Thyroid gland (tissue), 4 donors: Measurements from ENCODE around the gene SEMA4D. TPM values are rescaled to one million over a fixed set of nuclear protein-coding genes. Genes with fewer than 3 reads are reported as not detected.

Experiments used
- DNase-seq, 2 donors: peaks; one replicate each; pipeline ENCODE4 v3.0.0-alpha.2; 2019
- H3K27ac ChIP-seq, 3 donors: fragments of 200-600 bp; sonication (generic); 1 replicate in 2 of 3; 2 replicates in 1 of 3; pipeline ENCODE4 v1.5.1; 2016 to 2019; ENCODE audit warnings: mild to moderate bottlenecking in 1 of 3, moderate library complexity in 1 of 3
- H3K27me3 ChIP-seq: fragments of 200-600 bp; sonication (generic); one replicate; pipeline ENCODE4 v1.5.1; 2019
- H3K36me3 ChIP-seq, 2 donors: fragments of 200-600 bp; sonication (generic); one replicate each; pipeline ENCODE4 v1.5.1; 2016 to 2019
- H3K4me1 ChIP-seq, 2 donors: fragments of 200-600 bp; sonication (generic); one replicate each; pipeline ENCODE4 v1.5.1; 2017 to 2019
- H3K4me3 ChIP-seq, 3 donors: fragments of 200-600 bp; sonication (generic); replicated peaks in 1 of 3; 1 replicate in 2 of 3; 2 replicates in 1 of 3; pipeline ENCODE4 v1.5.1; 2016; ENCODE audit warnings: mild to moderate bottlenecking in 1 of 3
- H3K9me3 ChIP-seq: fragments of 200-600 bp; sonication (generic); one replicate; pipeline ENCODE4 v1.5.1; 2017
- CTCF ChIP-seq, 6 experiments: fragments of 200-600 bp in 3 of 6; fragments of 450-650 bp in 3 of 6; sonication (generic) in 3 of 6; IDR thresholded peaks; one replicate each; pipeline ENCODE4 v1.5.1; 2016 to 2019; ENCODE audit warnings: antibody characterized with exemption in 6 of 6, mild to moderate bottlenecking in 2 of 6, inconsistent platforms in 1 of 6, moderate library complexity in 1 of 6
- POLR2A ChIP-seq, 2 donors: fragments of 450-650 bp; IDR thresholded peaks; one replicate each; pipeline ENCODE4 v1.6.1; 2017; ENCODE audit warnings: antibody characterized with exemption in 2 of 2, mild to moderate bottlenecking in 2 of 2, moderate library complexity in 1 of 2
- WGBS, 2 donors: methylation state at CpG; one replicate each; pipeline ENCODE4 v1.1.5; 2017; 5-methylcytosine and 5-hydroxymethylcytosine counted together
- intact Hi-C: fragments of 100-400 bp; cut with DNase I; formaldehyde crosslinking; loops from one replicate; pipeline ENCODE4 v1.15.1; 2023
- total RNA-seq, 4 donors: library from RNA; depleted of rRNA; stranded (reverse); fragments of >200 nt; gene quantifications; one replicate each; pipeline ENCODE4 v1.2.3, GENCODE V29; 2016

SEMA4D gene
- total RNA-seq, 4 donors from 2014 or later: 19.9 to 29.6 (median 28.9) TPM

DNA sequence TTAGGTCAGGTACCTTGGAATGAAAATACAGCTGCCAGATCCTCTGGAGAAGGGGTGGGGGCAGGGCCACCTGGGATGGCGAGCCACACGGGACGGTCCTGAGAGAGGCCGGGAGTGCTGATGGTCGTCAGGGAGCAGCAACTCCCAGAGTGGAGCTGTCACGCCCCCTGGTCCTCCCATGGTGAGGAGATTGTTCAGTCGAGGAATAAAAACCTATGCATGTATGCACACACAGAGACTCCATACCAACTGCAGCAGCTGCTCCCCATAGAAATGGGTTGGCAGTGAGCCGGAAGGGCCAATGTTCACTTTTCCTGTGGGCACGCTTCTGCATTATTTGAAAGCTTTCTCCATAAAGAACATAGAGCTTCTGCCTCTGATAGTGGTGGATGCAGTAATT lies 45.2 kb upstream of the SEMA4D start:
- Histone ChIP-seq H3K4me1 (no peaks in the 10 kb centered on the region), H3K36me3 (no peaks in the 10 kb centered on the region), H3K9me3 (no peaks in the 10 kb centered on the region), H3K27me3 (no peaks in the 10 kb centered on the region), H3K27ac (no peak overlapping the region), H3K4me3 (no peak overlapping the region)
- TF ChIP-seq CTCF (IDR thresholded peaks at IDR 0.05) (no peak), POLR2A (IDR thresholded peaks at IDR 0.05) (no peak)
- 67 to 88% methylated on average over 4 to 9 of the region's 9 CpGs for WGBS, 2 donors
- no peak for DNase-seq
- intact Hi-C loops: loop anchor here (10.0 kb wide), 1 partner anchor 168 kb away; no protein-coding TSS in a partner anchor

DNA sequence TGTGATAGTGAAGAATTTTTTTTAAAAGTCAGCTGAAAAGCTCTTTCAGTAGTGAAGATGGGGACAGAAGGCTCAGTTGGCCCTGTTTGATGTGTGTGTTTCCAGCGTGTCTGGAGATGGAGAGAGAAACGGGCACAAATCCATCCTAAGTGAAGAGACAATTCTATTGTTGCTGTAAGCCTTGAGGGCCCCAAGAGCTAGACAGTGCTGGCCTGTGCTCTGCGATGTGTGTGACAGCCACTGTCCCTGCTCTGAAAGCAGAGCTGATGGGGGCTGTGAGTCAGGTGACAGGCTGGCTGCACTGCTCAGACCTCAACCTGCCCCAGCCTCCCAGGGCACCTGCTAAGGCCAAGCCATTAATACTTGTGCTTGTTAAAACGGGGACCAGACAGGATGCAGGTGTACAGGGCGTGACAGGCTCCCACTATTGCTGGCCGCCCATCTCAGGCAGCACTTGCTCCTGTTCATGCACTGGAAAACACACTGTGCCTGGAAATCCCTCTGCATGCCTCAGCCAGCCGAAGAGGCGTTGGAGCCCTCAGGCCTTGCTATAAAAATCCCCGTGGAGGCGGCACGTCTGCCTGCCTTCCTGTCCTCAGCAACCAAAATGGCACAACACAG lies 44.6 kb upstream of the SEMA4D start:
- Histone ChIP-seq H3K27ac (no peak overlapping the region), H3K4me1 (no peaks in the 10 kb centered on the region), H3K4me3 (no peak overlapping the region), H3K9me3 (no peaks in the 10 kb centered on the region), H3K36me3 (no peaks in the 10 kb centered on the region), H3K27me3 (no peaks in the 10 kb centered on the region)
- 61 to 78% methylated on average over 5 to 11 of the region's 11 CpGs for WGBS, 2 donors
- DNase-seq: no peak
- intact Hi-C loops: loop anchor here (10.0 kb wide), 1 partner anchor 168 kb away; no protein-coding TSS in a partner anchor
- no peak for TF ChIP-seq CTCF (IDR thresholded peaks at IDR 0.05)
- TF ChIP-seq POLR2A (IDR thresholded peaks at IDR 0.05): no peak

DNA sequence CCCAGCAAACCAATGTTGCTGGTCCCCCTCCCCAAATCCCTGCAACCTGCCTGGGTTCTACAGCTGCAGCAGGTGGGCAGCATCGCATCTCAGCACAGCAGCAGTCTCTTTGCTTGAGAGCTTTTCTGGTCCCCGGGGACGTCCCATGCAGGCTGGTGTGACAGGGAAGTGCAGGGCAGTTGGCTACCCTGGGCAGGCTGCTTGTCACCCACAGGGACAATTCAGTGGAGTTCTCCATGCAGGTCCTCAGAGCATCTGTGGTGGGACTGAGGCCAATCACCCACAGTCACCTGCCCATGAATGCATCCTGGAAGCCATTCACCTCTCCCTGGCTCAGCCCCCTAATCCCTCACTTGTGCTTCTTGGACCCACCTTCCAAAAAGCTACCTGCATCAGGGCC lies 43.9 kb upstream of the SEMA4D start:
- H3K27me3 ChIP-seq: no peaks in the 10 kb centered on the region
- no peak for TF ChIP-seq POLR2A (IDR thresholded peaks at IDR 0.05)
- no peak for TF ChIP-seq CTCF (IDR thresholded peaks at IDR 0.05)
- no peaks in the 10 kb centered on the region for H3K4me1 ChIP-seq
- H3K4me3 ChIP-seq: no peak overlapping the region
- intact Hi-C loops: loop anchor here (10.0 kb wide), 1 partner anchor 167 kb away; no protein-coding TSS in a partner anchor
- DNase-seq: no peak
- no peaks in the 10 kb centered on the region for H3K9me3 ChIP-seq
- WGBS, 2 donors: 92% methylated on average over 3 of the region's 3 CpGs; no CpG with 5 or more reads in 1 of the 2 donors
- H3K36me3 ChIP-seq: no peaks in the 10 kb centered on the region
- H3K27ac ChIP-seq: no peak overlapping the region

- intact Hi-C loops: no loop called here
- no peaks in the 10 kb centered on the region for H3K4me1 ChIP-seq
- WGBS, 2 donors: 92 to 95% methylated on average over 7 to 8 of the region's 8 CpGs
- no peak for DNase-seq
- H3K27ac ChIP-seq: no peak overlapping the region
- H3K36me3 ChIP-seq: no peaks in the 10 kb centered on the region
- H3K27me3 ChIP-seq: no peaks in the 10 kb centered on the region
- H3K9me3 ChIP-seq: no peaks in the 10 kb centered on the region
- TF ChIP-seq CTCF (IDR thresholded peaks at IDR 0.05) (no peak), POLR2A (IDR thresholded peaks at IDR 0.05) (no peak)
- H3K4me3 ChIP-seq: no peak overlapping the region
Observed at GRCh38 chr9:89539374-89539773, 41.5 kb upstream of the SEMA4D start.

DNA sequence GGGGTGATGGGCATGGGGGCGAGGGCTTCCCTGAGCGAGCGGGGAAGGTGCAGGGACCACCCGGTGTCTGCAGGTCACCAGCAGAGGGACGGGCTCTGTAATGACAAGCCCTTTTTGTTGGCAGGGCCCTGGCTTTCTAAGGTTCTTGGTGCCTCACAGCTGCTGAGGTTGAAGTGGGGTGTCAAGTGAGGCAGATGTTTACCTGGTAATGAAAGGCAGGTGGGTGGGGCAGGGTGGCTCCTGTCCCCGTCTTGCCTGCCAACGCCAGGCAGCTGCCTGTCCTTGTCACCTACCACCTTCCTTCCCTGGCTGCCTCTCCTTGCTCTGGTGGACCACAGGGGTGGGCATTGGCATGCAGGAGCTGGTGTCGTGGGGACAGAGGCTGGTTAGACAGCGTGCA lies 41.0 kb upstream of the SEMA4D start:
- no peaks in the 10 kb centered on the region for H3K27me3 ChIP-seq
- H3K9me3 ChIP-seq: no peaks in the 10 kb centered on the region
- H3K27ac ChIP-seq: no peak overlapping the region
- no peak overlapping the region for H3K4me3 ChIP-seq
- no peaks in the 10 kb centered on the region for H3K4me1 ChIP-seq
- 86 to 93% methylated on average over 5 to 7 of the region's 9 CpGs for WGBS, 2 donors
- H3K36me3 ChIP-seq: no peaks in the 10 kb centered on the region
- TF ChIP-seq POLR2A (IDR thresholded peaks at IDR 0.05): no peak
- TF ChIP-seq CTCF (IDR thresholded peaks at IDR 0.05): no peak
- intact Hi-C loops: no loop called here
- DNase-seq: no peak
